ENCODE results near the gene PLCD3.

PLCD3 gene

GRCh38 chr17:45164734-45165269 is 32.5 kb upstream of the PLCD3 start:
- Histone ChIP-seq H3K9me2 (replicated peaks; ENCODE audit: insufficient read depth, low read length) (no peaks in the 10 kb centered on the region), H4K20me1 (ENCODE audit: low read depth, low read length) (no peaks in the 10 kb centered on the region), H3K9ac (ENCODE audit: low read length) (no peak overlapping the region), H2AFZ (ENCODE audit: low read depth, low read length, severe bottlenecking) (no peak overlapping the region), H3F3A (ENCODE audit: insufficient read depth) (peaks cover 3% of the 10 kb centered on the region; the same call in 1 of the 2 replicates), H3K27me3 (ENCODE audit: low read length) (no peaks in the 10 kb centered on the region), H3K4me2 (ENCODE audit: low read depth, low read length, poor library complexity, severe bottlenecking) (no peak overlapping the region), H3K79me2 (ENCODE audit: insufficient read depth, low read length) (peaks cover 13% of the 10 kb centered on the region), H3K4me3 (ENCODE audit: insufficient read depth, low read length, poor library complexity, severe bottlenecking) (no peak overlapping the region), H3K9me3 (ENCODE audit: insufficient read depth, low read length) (no peaks in the 10 kb centered on the region), H3K36me3 (ENCODE audit: low read length) (no peaks in the 10 kb centered on the region), H3K27ac (ENCODE audit: low read depth, low read length) (no peak overlapping the region)
- TF ChIP-seq, protein P1, sequence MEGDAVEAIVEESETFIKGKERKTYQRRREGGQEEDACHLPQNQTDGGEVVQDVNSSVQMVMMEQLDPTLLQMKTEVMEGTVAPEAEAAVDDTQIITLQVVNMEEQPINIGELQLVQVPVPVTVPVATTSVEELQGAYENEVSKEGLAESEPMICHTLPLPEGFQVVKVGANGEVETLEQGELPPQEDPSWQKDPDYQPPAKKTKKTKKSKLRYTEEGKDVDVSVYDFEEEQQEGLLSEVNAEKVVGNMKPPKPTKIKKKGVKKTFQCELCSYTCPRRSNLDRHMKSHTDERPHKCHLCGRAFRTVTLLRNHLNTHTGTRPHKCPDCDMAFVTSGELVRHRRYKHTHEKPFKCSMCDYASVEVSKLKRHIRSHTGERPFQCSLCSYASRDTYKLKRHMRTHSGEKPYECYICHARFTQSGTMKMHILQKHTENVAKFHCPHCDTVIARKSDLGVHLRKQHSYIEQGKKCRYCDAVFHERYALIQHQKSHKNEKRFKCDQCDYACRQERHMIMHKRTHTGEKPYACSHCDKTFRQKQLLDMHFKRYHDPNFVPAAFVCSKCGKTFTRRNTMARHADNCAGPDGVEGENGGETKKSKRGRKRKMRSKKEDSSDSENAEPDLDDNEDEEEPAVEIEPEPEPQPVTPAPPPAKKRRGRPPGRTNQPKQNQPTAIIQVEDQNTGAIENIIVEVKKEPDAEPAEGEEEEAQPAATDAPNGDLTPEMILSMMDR (IDR thresholded peaks at IDR 0.05; ENCODE audit: insufficient read depth, low read length, poor library complexity, severe bottlenecking): no peak
- TF ChIP-seq EZH2phosphoT487 (conservative IDR thresholded peaks at IDR 0.05; ENCODE audit: low read length): no peak

DNA sequence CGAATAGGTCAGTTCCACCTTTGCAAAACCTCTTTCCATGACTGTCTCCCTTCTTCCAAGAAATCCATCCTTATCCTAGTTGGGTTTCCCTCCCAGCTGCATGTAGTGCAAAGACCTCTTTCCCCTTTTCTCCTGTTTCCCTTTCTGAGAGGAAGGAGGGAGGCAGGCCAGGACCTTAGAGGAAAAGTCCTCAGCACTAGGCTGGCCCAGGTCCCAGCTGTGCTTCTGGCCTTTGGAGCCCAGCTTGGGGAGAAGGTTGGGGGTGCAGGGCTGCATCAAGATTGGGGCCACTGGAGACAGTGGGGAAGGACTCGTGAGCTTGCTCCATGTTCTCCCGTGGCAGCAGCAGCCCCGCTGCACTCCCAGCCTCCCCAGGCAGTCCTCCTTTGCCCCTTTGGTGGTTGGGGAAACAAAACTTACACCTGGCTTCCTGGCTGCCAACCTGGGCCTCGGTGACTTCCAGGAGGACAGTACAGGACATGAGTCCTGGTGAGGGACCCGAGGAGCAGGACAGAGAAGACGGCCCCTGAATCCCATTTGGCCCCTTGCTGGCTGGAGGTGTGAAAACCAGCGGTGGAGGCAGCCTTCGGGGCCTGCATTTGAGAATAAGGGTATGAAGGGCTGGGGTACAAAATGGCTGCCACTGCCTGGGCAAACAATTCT is 29.8 kb upstream of the PLCD3 start:
- H3K9me2 ChIP-seq (replicated peaks; ENCODE audit: insufficient read depth, low read length): no peaks in the 10 kb centered on the region
- no peaks in the 10 kb centered on the region for H3K36me3 ChIP-seq (ENCODE audit: low read length)
- no peak overlapping the region for H3K27ac ChIP-seq (ENCODE audit: low read depth, low read length)
- H3F3A ChIP-seq (ENCODE audit: insufficient read depth): peaks cover 14% of the 10 kb centered on the region
- H3K4me3 ChIP-seq (ENCODE audit: insufficient read depth, low read length, poor library complexity, severe bottlenecking): peak overlapping the region; percentile 56
- no peaks in the 10 kb centered on the region for H4K20me1 ChIP-seq (ENCODE audit: low read depth, low read length)
- TF ChIP-seq, protein P1 (IDR thresholded peaks at IDR 0.05; ENCODE audit: insufficient read depth, low read length, poor library complexity, severe bottlenecking): no peak
- TF ChIP-seq EZH2phosphoT487 (conservative IDR thresholded peaks at IDR 0.05; ENCODE audit: low read length): no peak
- peak overlapping the region; percentile 37 for H2AFZ ChIP-seq (ENCODE audit: low read depth, low read length, severe bottlenecking)
- no peaks in the 10 kb centered on the region for H3K27me3 ChIP-seq (ENCODE audit: low read length)
- H3K9ac ChIP-seq (ENCODE audit: low read length): peak overlapping the region; percentile 61
- H3K79me2 ChIP-seq (ENCODE audit: insufficient read depth, low read length): peaks cover 16% of the 10 kb centered on the region
- no peaks in the 10 kb centered on the region for H3K9me3 ChIP-seq (ENCODE audit: insufficient read depth, low read length)
- peak overlapping the region; percentile 69 for H3K4me2 ChIP-seq (ENCODE audit: low read depth, low read length, poor library complexity, severe bottlenecking)

DNA sequence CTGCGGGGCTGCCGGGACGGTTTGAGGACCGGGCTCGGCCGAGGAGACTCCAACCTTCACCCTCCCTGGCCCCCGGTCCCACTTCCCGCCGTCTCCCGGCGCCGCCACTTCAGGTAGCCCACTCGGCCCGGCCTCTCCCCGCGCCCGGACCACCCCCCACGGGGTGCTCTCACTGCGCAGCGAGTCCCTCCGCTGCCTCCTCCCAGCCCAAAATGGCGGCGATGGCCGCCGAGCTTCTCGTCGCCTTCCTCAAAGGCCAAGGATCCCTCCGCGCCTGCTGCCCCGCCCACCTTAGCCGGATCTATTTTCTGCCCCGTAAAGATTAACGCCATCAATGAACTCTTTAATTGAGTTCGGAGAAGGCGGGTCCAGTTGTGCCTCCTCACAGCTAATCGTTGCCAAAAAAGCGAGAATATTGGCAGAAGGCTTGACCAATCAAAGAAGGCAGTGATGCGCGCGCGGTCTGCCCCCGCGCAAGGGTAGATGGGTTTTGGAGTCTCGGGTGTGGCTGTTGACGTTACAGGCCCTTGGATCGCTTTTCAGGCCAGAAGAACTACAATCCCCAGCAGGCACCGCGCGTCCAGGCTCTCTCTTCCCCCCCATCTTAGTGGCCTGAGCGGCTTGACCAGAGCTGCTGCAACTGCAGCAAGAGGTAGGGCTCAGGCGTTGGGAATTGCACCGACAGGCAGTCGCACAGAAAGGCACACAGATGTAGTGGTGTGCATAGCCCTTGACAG is 29.1 kb upstream of the PLCD3 start, which contains the start of gene HEXIM2:
Gene HEXIM2, plus strand, starts transcription at position 588 of the 737 bp plus-strand sequence. CDS start 919 bp downstream, outside the sequence.
- TF ChIP-seq, protein P1 (IDR thresholded peaks at IDR 0.05; ENCODE audit: insufficient read depth, low read length, poor library complexity, severe bottlenecking): no peak
- no peak for TF ChIP-seq EZH2phosphoT487 (conservative IDR thresholded peaks at IDR 0.05; ENCODE audit: low read length)
- peak within 1 kb of the TSS; percentile 37 for H2AFZ ChIP-seq (ENCODE audit: low read depth, low read length, severe bottlenecking)
- H3K9me2 ChIP-seq (replicated peaks; ENCODE audit: insufficient read depth, low read length): no peaks in the 10 kb centered on the region
- peaks cover 16% of the 10 kb centered on the region for H3K79me2 ChIP-seq (ENCODE audit: insufficient read depth, low read length)
- H3K4me3 ChIP-seq (ENCODE audit: insufficient read depth, low read length, poor library complexity, severe bottlenecking): peak within 1 kb of the TSS; percentile 82
- H3K9ac ChIP-seq (ENCODE audit: low read length): peak within 1 kb of the TSS; percentile 96
- H3K27ac ChIP-seq (ENCODE audit: low read depth, low read length): peak within 1 kb of the TSS; percentile 74
- no peaks in the 10 kb centered on the region for H3K27me3 ChIP-seq (ENCODE audit: low read length)
- H3K36me3 ChIP-seq (ENCODE audit: low read length): no peaks in the 10 kb centered on the region
- peaks cover 14% of the 10 kb centered on the region for H3F3A ChIP-seq (ENCODE audit: insufficient read depth)
- H3K4me2 ChIP-seq (ENCODE audit: low read depth, low read length, poor library complexity, severe bottlenecking): peak within 1 kb of the TSS; percentile 91
- H3K9me3 ChIP-seq (ENCODE audit: insufficient read depth, low read length): no peaks in the 10 kb centered on the region
- no peaks in the 10 kb centered on the region for H4K20me1 ChIP-seq (ENCODE audit: low read depth, low read length)

All from SU-DHL-6 (cell line).